Mesendoderm (in vitro differentiated cells): ENCODE measurements around the gene ZFHX2.

Experiments used
- DNase-seq: peaks from one replicate; pipeline ENCODE4 v3.0.0; 2013
- H2AK5ac ChIP-seq: 2 replicates; pipeline ENCODE4 v1.6.1; 2013; ENCODE audit warnings: low read length, inconsistent platforms
- H2BK120ac ChIP-seq: 2 replicates; pipeline ENCODE4 v1.6.1; 2013; ENCODE audit warnings: low read depth, mild to moderate bottlenecking, low read length, moderate library complexity, mixed read lengths
- H2BK15ac ChIP-seq: replicated peaks from 2 replicates; pipeline ENCODE4 v1.6.1; 2013; ENCODE audit warnings: low read depth, mild to moderate bottlenecking, moderate library complexity
- H2BK5ac ChIP-seq: 2 replicates; pipeline ENCODE4 v1.6.1; 2013; ENCODE audit warnings: low read length, inconsistent platforms
- H3K18ac ChIP-seq: 2 replicates; pipeline ENCODE4 v1.6.1; 2013; ENCODE audit warnings: mild to moderate bottlenecking, low read length, mixed read lengths
- H3K23ac ChIP-seq: one replicate; pipeline ENCODE4 v1.6.1; 2013; ENCODE audit warnings: low read length
- H3K27ac ChIP-seq: 2 replicates; pipeline ENCODE4 v1.5.1; 2013; ENCODE audit warnings: low read depth, mild to moderate bottlenecking, inconsistent platforms, low read length, moderate library complexity
- H3K27me3 ChIP-seq: 2 replicates; pipeline ENCODE4 v1.6.1; 2013; ENCODE audit warnings: low read length, control low read depth, mild to moderate bottlenecking, inconsistent platforms; ENCODE audit not compliant: insufficient read depth, poor library complexity
- H3K36me3 ChIP-seq: 2 replicates; pipeline ENCODE4 v1.6.1; 2013; ENCODE audit warnings: low read length, inconsistent platforms; ENCODE audit not compliant: control insufficient read depth, insufficient read depth
- H3K4ac ChIP-seq: one replicate; pipeline ENCODE4 v1.6.1; 2013; ENCODE audit warnings: low read depth, mild to moderate bottlenecking, low read length, moderate library complexity
- H3K4me1 ChIP-seq: 2 replicates; pipeline ENCODE4 v1.6.1; 2013; ENCODE audit warnings: low read depth, low read length, inconsistent platforms; ENCODE audit not compliant: control insufficient read depth
- H3K4me2 ChIP-seq: 2 replicates; pipeline ENCODE4 v1.6.1; 2013; ENCODE audit warnings: low read length
- H3K4me3 ChIP-seq: 2 replicates; pipeline ENCODE4 v1.5.1; 2013; ENCODE audit warnings: mild to moderate bottlenecking, low read length
- H3K56ac ChIP-seq: one replicate; pipeline ENCODE4 v1.6.1; 2013; ENCODE audit warnings: low read length
- H3K79me1 ChIP-seq: 2 replicates; pipeline ENCODE4 v1.6.1; 2013; ENCODE audit warnings: low read length, inconsistent platforms
- H3K79me2 ChIP-seq: 2 replicates; pipeline ENCODE4 v1.6.1; 2013; ENCODE audit warnings: mild to moderate bottlenecking, low read length; ENCODE audit not compliant: control insufficient read depth, insufficient read depth
- H3K9ac ChIP-seq: 2 replicates; pipeline ENCODE4 v1.6.1; 2013; ENCODE audit warnings: low read length, inconsistent platforms
- H4K5ac ChIP-seq: one replicate; pipeline ENCODE4 v1.6.1; 2013; ENCODE audit warnings: low read length
- H4K8ac ChIP-seq: one replicate; pipeline ENCODE4 v1.6.1; 2013; ENCODE audit warnings: low read depth, mild to moderate bottlenecking, control low read depth, low read length, moderate library complexity
- WGBS: extraction: QIAGEN DNeasy Blood & Tissue Kit; methylation state at CpG from one replicate; pipeline ENCODE4 v1.1.7; 2013; ENCODE audit warnings: low lambda C conversion rate, missing lambda C conversion rate; ENCODE audit not compliant: insufficient coverage; ENCODE audit errors: extremely low coverage; 5-methylcytosine and 5-hydroxymethylcytosine counted together

The ZFHX2 gene

GRCh38 chr14:23570806-23571483 lies 19.4 kb upstream of the ZFHX2 start:
- Histone ChIP-seq H3K79me1 (peaks cover 6% of the 10 kb centered on the region), H3K27me3 (no peaks in the 10 kb centered on the region), H3K27ac (no peak overlapping the region), H2BK120ac (no peak overlapping the region), H2BK15ac (no peak overlapping the region), H4K5ac (no peak overlapping the region), H3K56ac (no peak overlapping the region), H3K79me2 (no peaks in the 10 kb centered on the region), H2AK5ac (no peak overlapping the region), H3K9ac (no peak overlapping the region), H3K4me2 (no peak overlapping the region), H3K18ac (no peak overlapping the region), H3K4me1 (peaks cover 3% of the 10 kb centered on the region), H3K4ac (no peak overlapping the region), H3K23ac (no peak overlapping the region), H4K8ac (no peak overlapping the region), H3K36me3 (no peaks in the 10 kb centered on the region), H3K4me3 (no peak overlapping the region), H2BK5ac (no peak overlapping the region)
- no peak for DNase-seq
- no CpG with 5 or more reads among the region's 23 CpGs for WGBS

- no peak overlapping the region for H2AK5ac ChIP-seq
- H3K79me1 ChIP-seq: peaks cover 8% of the 10 kb centered on the region
- H4K5ac ChIP-seq: no peak overlapping the region
- peak; percentile 90 for DNase-seq
- H3K27ac ChIP-seq: no peak overlapping the region
- no peaks in the 10 kb centered on the region for H3K36me3 ChIP-seq
- H3K4ac ChIP-seq: no peak overlapping the region
- H2BK15ac ChIP-seq: no peak overlapping the region
- H3K4me1 ChIP-seq: peaks cover 3% of the 10 kb centered on the region
- no peak overlapping the region for H3K9ac ChIP-seq
- H3K79me2 ChIP-seq: no peaks in the 10 kb centered on the region
- H3K4me3 ChIP-seq: no peak overlapping the region
- H2BK120ac ChIP-seq: no peak overlapping the region
- H3K56ac ChIP-seq: no peak overlapping the region
- H3K4me2 ChIP-seq: no peak overlapping the region
- no peaks in the 10 kb centered on the region for H3K27me3 ChIP-seq
- H3K18ac ChIP-seq: no peak overlapping the region
- H4K8ac ChIP-seq: no peak overlapping the region
- no peak overlapping the region for H2BK5ac ChIP-seq
- H3K23ac ChIP-seq: no peak overlapping the region
- WGBS: 100% methylated on average over 1 of the region's 7 CpGs
Measured at GRCh38 chr14:23569443-23570151, 18.0 kb upstream of the ZFHX2 start.

GRCh38 chr14:23568600-23569331 lies 17.2 kb upstream of the ZFHX2 start:
- H3K9ac ChIP-seq: peak overlapping the region; percentile 51
- WGBS: no CpG with 5 or more reads among the region's 6 CpGs
- H3K4me3 ChIP-seq: no peak overlapping the region
- no peak overlapping the region for H4K5ac ChIP-seq
- no peak overlapping the region for H3K27ac ChIP-seq
- H3K79me1 ChIP-seq: peaks cover 8% of the 10 kb centered on the region
- peaks cover 3% of the 10 kb centered on the region for H3K4me1 ChIP-seq
- no peak overlapping the region for H3K23ac ChIP-seq
- no peak overlapping the region for H2AK5ac ChIP-seq
- H3K27me3 ChIP-seq: no peaks in the 10 kb centered on the region
- H3K36me3 ChIP-seq: no peaks in the 10 kb centered on the region
- H3K79me2 ChIP-seq: no peaks in the 10 kb centered on the region
- H3K4me2 ChIP-seq: no peak overlapping the region
- H3K56ac ChIP-seq: peak overlapping the region; percentile 8
- H2BK5ac ChIP-seq: no peak overlapping the region
- no peak overlapping the region for H3K4ac ChIP-seq
- no peak overlapping the region for H4K8ac ChIP-seq
- H3K18ac ChIP-seq: no peak overlapping the region
- peak; percentile 67 for DNase-seq
- H2BK15ac ChIP-seq: no peak overlapping the region
- no peak overlapping the region for H2BK120ac ChIP-seq

GRCh38 chr14:23568021-23568599 lies 16.5 kb upstream of the ZFHX2 start:
- H3K4me3 ChIP-seq: no peak overlapping the region
- no peak overlapping the region for H2AK5ac ChIP-seq
- no peaks in the 10 kb centered on the region for H3K27me3 ChIP-seq

GRCh38 chr14:23567186-23568020 lies 15.8 kb upstream of the ZFHX2 start, which contains the start of gene AP1G2:
TSS of gene AP1G2 (minus strand) at chr14:23567791. CDS start at chr14:23567314, 477 bp downstream.
- no peaks in the 10 kb centered on the region for H3K79me2 ChIP-seq
- no peak within 1 kb of the TSS for H3K23ac ChIP-seq
- H2AK5ac ChIP-seq: no peak within 1 kb of the TSS
- no CpG with 5 or more reads among the region's 53 CpGs for WGBS
- H3K9ac ChIP-seq: peak within 1 kb of the TSS; percentile 94
- peaks cover 2% of the 10 kb centered on the region for H3K36me3 ChIP-seq
- peak within 1 kb of the TSS; percentile 51 for H3K27ac ChIP-seq
- H2BK5ac ChIP-seq: peak within 1 kb of the TSS; percentile 84
- H3K4ac ChIP-seq: no peak within 1 kb of the TSS
- peaks cover 8% of the 10 kb centered on the region for H3K79me1 ChIP-seq
- peak within 1 kb of the TSS; percentile 84 for H3K4me2 ChIP-seq
- H4K5ac ChIP-seq: no peak within 1 kb of the TSS
- no peak within 1 kb of the TSS for H4K8ac ChIP-seq
- H3K27me3 ChIP-seq: no peaks in the 10 kb centered on the region
- H3K4me3 ChIP-seq: peak within 1 kb of the TSS; percentile 91
- H3K4me1 ChIP-seq: peaks cover 3% of the 10 kb centered on the region
- no peak within 1 kb of the TSS for H2BK120ac ChIP-seq
- H3K18ac ChIP-seq: peak within 1 kb of the TSS; percentile 7
- peak; percentile 93 for DNase-seq
- H2BK15ac ChIP-seq: no peak within 1 kb of the TSS
- peak within 1 kb of the TSS; percentile 98 for H3K56ac ChIP-seq

More at GRCh38 chr14:23568021-23568599, 16.5 kb upstream of the ZFHX2 start:
- H3K56ac ChIP-seq: peak overlapping the region; percentile 50
- H3K79me1 ChIP-seq: peaks cover 8% of the 10 kb centered on the region
- no peak overlapping the region for H4K8ac ChIP-seq
- no CpG with 5 or more reads among the region's 2 CpGs for WGBS
- DNase-seq: no peak
- H2BK15ac ChIP-seq: no peak overlapping the region
- no peak overlapping the region for H3K23ac ChIP-seq
- peak overlapping the region; percentile 51 for H3K9ac ChIP-seq
- H3K4me2 ChIP-seq: no peak overlapping the region
- H2BK5ac ChIP-seq: no peak overlapping the region
- H2BK120ac ChIP-seq: no peak overlapping the region
- H3K4me1 ChIP-seq: peaks cover 3% of the 10 kb centered on the region
- H3K79me2 ChIP-seq: no peaks in the 10 kb centered on the region
- H4K5ac ChIP-seq: no peak overlapping the region
- H3K36me3 ChIP-seq: no peaks in the 10 kb centered on the region
- H3K4ac ChIP-seq: no peak overlapping the region
- no peak overlapping the region for H3K27ac ChIP-seq
- no peak overlapping the region for H3K18ac ChIP-seq
